ENCODE data around the gene WWOX.
A peak's percentile ranks its signal among the peaks of the same experiment; 100 is the strongest.

WWOX gene

GRCh38 chr16:78939597-78939996 is 840.1 kb downstream of the WWOX start:
- DNase-seq = no peak

GRCh38 chr16:78942625-78943245 is 843.3 kb downstream of the WWOX start:
- DNase-seq = no peak

GRCh38 chr16:78945336-78945735 is 845.9 kb downstream of the WWOX start:
- DNase-seq = no peak

GRCh38 chr16:78946556-78946955 is 847.1 kb downstream of the WWOX start:
- DNase-seq = no peak

GRCh38 chr16:78950768-78951167 is 851.3 kb downstream of the WWOX start:
- DNase-seq = no peak

- no peak for DNase-seq
These were observed 853.2 kb downstream of the WWOX start for GRCh38 chr16:78952630-78953029.

- no peak for DNase-seq
These were observed 854.1 kb downstream of the WWOX start for GRCh38 chr16:78953526-78953925.

GRCh38 chr16:78955206-78955605 is 855.8 kb downstream of the WWOX start:
- no peak for DNase-seq

GRCh38 chr16:78956859-78957258 is 857.4 kb downstream of the WWOX start:
- no peak for DNase-seq

GRCh38 chr16:78957317-78958100 is 858.1 kb downstream of the WWOX start:
- DNase-seq = no peak

GRCh38 chr16:78961464-78961863 is 862.0 kb downstream of the WWOX start:
- no peak for DNase-seq

GRCh38 chr16:78962457-78962929 is 863.0 kb downstream of the WWOX start:
- DNase-seq = no peak

- DNase-seq = no peak
These were observed 868.5 kb downstream of the WWOX start for GRCh38 chr16:78967948-78968347.

GRCh38 chr16:78969721-78970120 is 870.3 kb downstream of the WWOX start:
- DNase-seq = no peak

GRCh38 chr16:78970650-78971049 is 871.2 kb downstream of the WWOX start:
- DNase-seq = no peak

GRCh38 chr16:78972006-78972405 is 872.6 kb downstream of the WWOX start:
- DNase-seq = no peak

GRCh38 chr16:78972986-78973385 is 873.5 kb downstream of the WWOX start:
- no peak for DNase-seq

GRCh38 chr16:78976212-78976611 is 876.8 kb downstream of the WWOX start:
- DNase-seq = no peak

GRCh38 chr16:78980825-78981224 is 881.4 kb downstream of the WWOX start:
- no peak for DNase-seq

- no peak for DNase-seq
These were observed 882.8 kb downstream of the WWOX start for GRCh38 chr16:78982096-78982744.

- DNase-seq = no peak
These were observed 884.9 kb downstream of the WWOX start for GRCh38 chr16:78984324-78984723.

GRCh38 chr16:78984887-78985464 is 885.5 kb downstream of the WWOX start:
- peak; percentile 58 for DNase-seq
